Vagina (tissue), 2 donors: Measurements from ENCODE around the gene SHROOM1. TPM values are rescaled to one million over a fixed set of nuclear protein-coding genes. Genes with fewer than 3 reads are reported as not detected.

ENCODE experiments used
- DNase-seq, 2 donors: peaks; one replicate each; pipeline ENCODE4 v3.0.0-alpha.2; 2017; ENCODE audit errors: extremely low spot score in 2 of 2
- H3K27ac ChIP-seq: fragments of 200-600 bp; sonication (generic); one replicate; pipeline ENCODE4 v1.5.1; 2019
- H3K27me3 ChIP-seq: fragments of 200-600 bp; sonication (generic); one replicate; pipeline ENCODE4 v1.5.1; 2019
- H3K36me3 ChIP-seq, 2 donors: fragments of 200-600 bp; sonication (generic); one replicate each; pipeline ENCODE4 v1.5.1; 2017 to 2019
- H3K4me1 ChIP-seq: fragments of 200-600 bp; sonication (generic); one replicate; pipeline ENCODE4 v1.5.1; 2019
- H3K4me3 ChIP-seq, 2 donors: fragments of 200-600 bp; sonication (generic); 1 replicate in 1 of 2; 2 replicates in 1 of 2; pipeline ENCODE4 v1.5.1; 2016 to 2019
- H3K9me3 ChIP-seq: fragments of 200-600 bp; sonication (generic); one replicate; pipeline ENCODE4 v1.5.1; 2019
- CTCF ChIP-seq, 3 experiments: fragments of 450-650 bp in 2 of 3; fragments of 200-600 bp in 1 of 3; sonication (generic) in 1 of 3; IDR thresholded peaks; one replicate each; pipeline ENCODE4 v1.5.1; 2017 to 2019; ENCODE audit warnings: antibody characterized with exemption in 3 of 3, mild to moderate bottlenecking in 2 of 3, moderate library complexity in 2 of 3
- POLR2A ChIP-seq, 2 donors: fragments of 450-650 bp; IDR thresholded peaks; one replicate each; pipeline ENCODE4 v1.6.1; 2017; ENCODE audit warnings: antibody characterized with exemption in 2 of 2, mild to moderate bottlenecking in 2 of 2, moderate library complexity in 2 of 2
- POLR2AphosphoS5 ChIP-seq, 2 donors: sonication (generic); formaldehyde crosslinking; IDR thresholded peaks; one replicate each; pipeline ENCODE4 v1.9.0; 2017; ENCODE audit warnings: antibody characterized with exemption in 2 of 2, mild to moderate bottlenecking in 2 of 2, low read depth in 1 of 2; ENCODE audit not compliant: insufficient read depth in 1 of 2
- intact Hi-C: fragments of 100-400 bp; cut with DNase I; formaldehyde crosslinking; loops from one replicate; pipeline ENCODE4 v1.15.1; 2023
- total RNA-seq: library from RNA; depleted of rRNA; stranded (reverse); fragments of >200 nt; gene quantifications from one replicate; pipeline ENCODE4 v1.2.3, GENCODE V29; 2016

The SHROOM1 gene
- total RNA-seq, 1 donor from 2014 or later = 17.7 TPM

DNA sequence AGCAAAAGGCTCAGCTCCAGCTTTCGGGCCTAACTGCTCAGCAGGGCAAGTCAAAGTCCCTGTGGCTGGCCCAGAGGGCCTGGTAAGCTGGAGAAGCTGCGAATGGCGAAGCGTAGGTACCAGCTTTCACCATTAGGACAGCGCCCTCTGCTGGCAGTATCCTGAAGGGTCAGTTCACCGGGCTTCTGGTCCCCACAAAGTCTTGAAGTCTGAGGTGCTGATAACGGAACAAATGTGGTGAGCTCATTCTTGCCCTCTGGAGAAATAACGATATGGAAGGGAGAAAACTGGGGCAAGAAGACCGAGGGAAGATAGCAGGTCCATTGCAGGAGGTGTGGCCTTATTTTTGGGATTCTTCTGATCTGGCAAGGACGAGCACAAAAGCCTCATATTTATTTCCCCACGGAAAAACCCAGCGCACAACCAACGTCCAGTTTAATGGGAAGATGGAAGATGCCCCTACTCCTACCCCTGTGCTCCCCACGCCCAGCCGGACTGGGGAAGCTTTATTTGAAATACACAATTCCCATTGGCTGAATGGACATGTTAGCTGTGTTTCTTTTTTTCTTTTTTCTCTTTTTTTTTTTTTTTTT is 10.2 kb downstream of the SHROOM1 start:
- no peaks in the 10 kb centered on the region for H3K27me3 ChIP-seq
- peaks cover 16% of the 10 kb centered on the region for H3K4me1 ChIP-seq
- no peak overlapping the region for H3K27ac ChIP-seq
- H3K9me3 ChIP-seq = no peaks in the 10 kb centered on the region
- H3K4me3 ChIP-seq = no peak overlapping the region
- intact Hi-C loops = no loop called here
- DNase-seq = no peak
- TF ChIP-seq CTCF (IDR thresholded peaks at IDR 0.05) = peak; percentile 88 to 93 (median 92)
- TF ChIP-seq POLR2A (IDR thresholded peaks at IDR 0.05) = no peak
- TF ChIP-seq POLR2AphosphoS5 (IDR thresholded peaks at IDR 0.05; ENCODE audit: insufficient read depth in 1 of 2, low read depth in 1 of 2) = no peak
- H3K36me3 ChIP-seq = no peaks in the 10 kb centered on the region

GRCh38 chr5:132819468-132819867 is 11.0 kb downstream of the SHROOM1 start:
- H3K27ac ChIP-seq = no peak overlapping the region
- H3K9me3 ChIP-seq = no peaks in the 10 kb centered on the region
- intact Hi-C loops = no loop called here
- H3K4me1 ChIP-seq = peaks cover 16% of the 10 kb centered on the region
- H3K36me3 ChIP-seq = no peaks in the 10 kb centered on the region
- TF ChIP-seq POLR2A (IDR thresholded peaks at IDR 0.05) = no peak
- no peak for TF ChIP-seq POLR2AphosphoS5 (IDR thresholded peaks at IDR 0.05; ENCODE audit: insufficient read depth in 1 of 2, low read depth in 1 of 2)
- no peak for TF ChIP-seq CTCF (IDR thresholded peaks at IDR 0.05)
- peak overlapping the region in 1 of 2 donors; percentile 17 for H3K4me3 ChIP-seq
- DNase-seq = no peak
- H3K27me3 ChIP-seq = no peaks in the 10 kb centered on the region

GRCh38 chr5:132817011-132817410 is 13.4 kb downstream of the SHROOM1 start:
- no peaks in the 10 kb centered on the region for H3K9me3 ChIP-seq
- no peaks in the 10 kb centered on the region for H3K36me3 ChIP-seq
- DNase-seq = no peak
- H3K4me3 ChIP-seq = no peak overlapping the region
- no peak overlapping the region for H3K27ac ChIP-seq
- intact Hi-C loops = no loop called here
- peaks cover 4% of the 10 kb centered on the region for H3K27me3 ChIP-seq
- TF ChIP-seq POLR2AphosphoS5 (IDR thresholded peaks at IDR 0.05; ENCODE audit: insufficient read depth in 1 of 2, low read depth in 1 of 2) (no peak), CTCF (IDR thresholded peaks at IDR 0.05) (no peak), POLR2A (IDR thresholded peaks at IDR 0.05) (no peak)
- H3K4me1 ChIP-seq = peaks cover 18% of the 10 kb centered on the region

DNA sequence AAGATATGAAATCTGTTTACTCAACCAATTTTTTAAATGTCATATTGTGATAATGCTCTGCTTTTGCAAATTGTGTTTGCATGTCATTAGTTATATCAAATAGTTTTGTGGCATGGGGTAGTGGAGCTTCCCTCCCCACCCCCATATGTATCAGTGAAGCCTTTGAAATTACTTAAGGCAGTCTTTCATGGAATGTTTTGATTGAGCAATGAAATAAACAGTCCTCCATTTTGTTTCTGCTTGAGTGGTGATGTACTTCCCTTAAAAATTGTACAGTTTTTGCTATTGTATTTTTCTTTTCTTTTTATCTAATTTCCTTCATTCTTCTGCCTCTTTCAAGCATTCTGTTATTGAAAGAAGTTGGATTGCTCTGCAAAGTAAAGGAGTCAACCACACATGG is 13.9 kb downstream of the SHROOM1 start:
- peaks cover 4% of the 10 kb centered on the region for H3K27me3 ChIP-seq
- TF ChIP-seq POLR2AphosphoS5 (IDR thresholded peaks at IDR 0.05; ENCODE audit: insufficient read depth in 1 of 2, low read depth in 1 of 2) (no peak), POLR2A (IDR thresholded peaks at IDR 0.05) (no peak), CTCF (IDR thresholded peaks at IDR 0.05) (no peak)
- H3K4me3 ChIP-seq = no peak overlapping the region
- DNase-seq = no peak
- no peak overlapping the region for H3K27ac ChIP-seq
- intact Hi-C loops = no loop called here
- no peaks in the 10 kb centered on the region for H3K36me3 ChIP-seq
- no peaks in the 10 kb centered on the region for H3K9me3 ChIP-seq
- peaks cover 18% of the 10 kb centered on the region for H3K4me1 ChIP-seq

- intact Hi-C loops = no loop called here
- Histone ChIP-seq H3K27ac (no peak overlapping the region), H3K27me3 (peaks cover 4% of the 10 kb centered on the region), H3K36me3 (no peaks in the 10 kb centered on the region), H3K4me1 (peaks cover 18% of the 10 kb centered on the region), H3K9me3 (no peaks in the 10 kb centered on the region), H3K4me3 (no peak overlapping the region)
- no peak for DNase-seq
- TF ChIP-seq POLR2A (IDR thresholded peaks at IDR 0.05) = no peak
- no peak for TF ChIP-seq CTCF (IDR thresholded peaks at IDR 0.05)
- TF ChIP-seq POLR2AphosphoS5 (IDR thresholded peaks at IDR 0.05; ENCODE audit: insufficient read depth in 1 of 2, low read depth in 1 of 2) = no peak
Observed at GRCh38 chr5:132816083-132816482, 14.4 kb downstream of the SHROOM1 start.
